22Rv1 (cell line): ENCODE results near the gene BTBD7.

ENCODE experiments used
- H3K27ac ChIP-seq: fragments of 450-650 bp; 2 replicates; pipeline ENCODE4 v1.5.1; 2017
- CTCF ChIP-seq: fragments of 450-650 bp; IDR thresholded peaks from 2 replicates; pipeline ENCODE4 v1.5.1; 2017; ENCODE audit warnings: mild to moderate bottlenecking
- ZFX ChIP-seq: fragments of 450-650 bp; IDR thresholded peaks from 2 replicates; pipeline ENCODE4 v1.6.1; 2017; ENCODE audit warnings: antibody characterized with exemption, borderline replicate concordance

BTBD7 gene

GRCh38 chr14:93319494-93319893 is 13.3 kb downstream of the BTBD7 start:
- no peak overlapping the region for H3K27ac ChIP-seq
- TF ChIP-seq CTCF (no peak), ZFX (no peak)

DNA sequence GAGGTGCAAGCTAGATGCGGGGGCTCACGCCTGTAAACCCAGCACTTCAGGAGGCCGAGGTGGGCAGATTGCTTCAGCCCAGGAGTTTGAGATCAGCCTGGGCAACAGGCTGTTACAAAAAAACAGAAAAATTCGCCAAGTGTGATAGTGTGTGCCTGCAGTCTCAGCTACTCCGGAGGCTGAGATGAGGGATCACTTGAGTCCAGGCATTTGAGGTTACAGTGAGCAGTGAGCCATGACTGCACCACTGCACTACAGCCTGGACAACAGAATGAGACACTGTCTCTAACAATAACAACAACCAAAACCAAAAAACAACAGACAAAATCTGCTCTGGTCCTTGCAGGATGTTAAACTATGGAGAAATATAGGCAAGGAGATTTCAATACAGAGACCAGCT is 13.9 kb downstream of the BTBD7 start:
- TF ChIP-seq CTCF: no peak
- no peak overlapping the region for H3K27ac ChIP-seq

- H3K27ac ChIP-seq: no peak overlapping the region
- no peak for TF ChIP-seq ZFX
These were observed 14.7 kb downstream of the BTBD7 start for GRCh38 chr14:93317875-93318807.

- no peak overlapping the region for H3K27ac ChIP-seq
- TF ChIP-seq CTCF (no peak), ZFX (no peak)
These were observed 15.5 kb downstream of the BTBD7 start for GRCh38 chr14:93317210-93317874.

GRCh38 chr14:93316716-93317115 is 16.1 kb downstream of the BTBD7 start:
- H3K27ac ChIP-seq: no peak overlapping the region
- no peak for TF ChIP-seq ZFX
- TF ChIP-seq CTCF: no peak

- TF ChIP-seq ZFX (no peak), CTCF (no peak)
- H3K27ac ChIP-seq: no peak overlapping the region
These were observed 17.3 kb downstream of the BTBD7 start for GRCh38 chr14:93315575-93315974.

DNA sequence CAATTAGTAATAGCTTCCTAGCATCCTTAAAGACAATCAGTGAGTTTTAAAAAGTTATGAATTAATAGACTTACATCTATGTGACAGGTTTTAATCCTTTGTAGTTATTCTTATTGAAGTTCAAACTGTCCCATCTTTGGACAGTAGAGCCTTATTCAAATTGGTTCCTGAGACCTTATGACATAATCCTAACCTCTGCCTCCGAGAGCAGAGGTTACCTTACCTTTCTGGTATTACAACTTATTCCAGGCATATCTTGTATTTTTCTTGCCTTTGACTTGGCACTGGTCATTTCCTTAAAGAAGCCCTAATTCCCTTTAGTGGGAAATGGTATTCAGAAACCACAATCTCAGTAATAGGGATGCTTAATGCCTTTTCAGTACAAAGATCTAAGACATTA is 21.8 kb downstream of the BTBD7 start:
- H3K27ac ChIP-seq: no peak overlapping the region
- TF ChIP-seq ZFX (no peak), CTCF (no peak)
